HL-60 (cell line): ENCODE results near the gene FARS2.

Experiments used
- DNase-seq, 2 experiments: peaks; one replicate each; pipeline ENCODE4 v3.0.0-alpha.2; 2010 to 2020; ENCODE audit warnings: low read depth in 1 of 2, low spot score in 1 of 2
- H3K27ac ChIP-seq: fragments of 250-450 bp; sonication (Bioruptor Pico); replicated peaks from 2 replicates; pipeline ENCODE4 v1.5.1; 2020; ENCODE audit warnings: mild to moderate bottlenecking, moderate library complexity
- H3K27me3 ChIP-seq: fragments of 250-450 bp; sonication (Bioruptor Pico); 2 replicates; pipeline ENCODE4 v1.5.1; 2021; ENCODE audit warnings: mild to moderate bottlenecking, moderate library complexity; ENCODE audit not compliant: insufficient read depth, poor library complexity, severe bottlenecking
- H3K4me3 ChIP-seq: replicated peaks from 2 replicates; pipeline ENCODE4 v1.5.1; 2011; ENCODE audit warnings: mild to moderate bottlenecking, control low read depth, low read length; ENCODE audit not compliant: insufficient read depth
- CTCF ChIP-seq: IDR thresholded peaks from one replicate; pipeline ENCODE4 v1.5.1; 2011; ENCODE audit warnings: low read length, control low read depth, inconsistent platforms; ENCODE audit not compliant: insufficient read depth
- GABPA ChIP-seq: IDR thresholded peaks from 2 replicates; pipeline ENCODE4 v1.6.1; 2012; ENCODE audit warnings: low read depth
- POLR2AphosphoS5 ChIP-seq: IDR thresholded peaks from 2 replicates; pipeline ENCODE4 v1.6.1; 2012; ENCODE audit warnings: low read depth
- REST ChIP-seq: IDR thresholded peaks from 2 replicates; pipeline ENCODE4 v1.6.1; 2012; ENCODE audit warnings: low read depth; ENCODE audit not compliant: insufficient replicate concordance
- SPI1 ChIP-seq: IDR thresholded peaks from 2 replicates; pipeline ENCODE4 v1.6.1; 2012; ENCODE audit warnings: low read depth, mild to moderate bottlenecking, borderline replicate concordance

Gene FARS2

GRCh38 chr6:5302220-5302946 is 41.1 kb downstream of the FARS2 start:
- no peak overlapping the region for H3K4me3 ChIP-seq

GRCh38 chr6:5302995-5303622 is 41.8 kb downstream of the FARS2 start:
- Histone ChIP-seq H3K4me3 (no peak overlapping the region), H3K27ac (peak overlapping the region; percentile 4), H3K27me3 (no peaks in the 10 kb centered on the region)
- TF ChIP-seq CTCF (peak; percentile 63), SPI1 (peak; percentile 84), REST (no peak), GABPA (no peak), POLR2AphosphoS5 (no peak)
- DNase-seq, result peak in 1 of 2 experiments; percentile 69

More at GRCh38 chr6:5302220-5302946, 41.1 kb downstream of the FARS2 start:
- TF ChIP-seq SPI1, result no peak
- no peak for TF ChIP-seq CTCF
- no peak for TF ChIP-seq REST
- no peak for TF ChIP-seq POLR2AphosphoS5
- TF ChIP-seq GABPA, result no peak
- H3K27me3 ChIP-seq, result no peaks in the 10 kb centered on the region
- peak overlapping the region; percentile 4; the same call in 1 of the 2 replicates for H3K27ac ChIP-seq
- DNase-seq, result no peak

- DNase-seq, result no peak
- no peaks in the 10 kb centered on the region for H3K27me3 ChIP-seq
- no peak overlapping the region for H3K27ac ChIP-seq
- TF ChIP-seq SPI1 (no peak), GABPA (no peak), REST (no peak), POLR2AphosphoS5 (no peak), CTCF (no peak)
- no peak overlapping the region for H3K4me3 ChIP-seq
These were observed 42.4 kb downstream of the FARS2 start for GRCh38 chr6:5303682-5304081.
